Trophoblast cell (in vitro differentiated cells and primary cell): ENCODE data around the gene LAMA5.

Experiments
- DNase-seq, 2 donors: peaks; one replicate each; pipeline ENCODE4 v3.0.0-alpha.2; 2016
- H2AFZ ChIP-seq: 2 replicates; pipeline ENCODE4 v1.6.1; 2013; ENCODE audit warnings: low read length, moderate library complexity, mild to moderate bottlenecking; ENCODE audit not compliant: insufficient read depth, poor library complexity
- H2AK5ac ChIP-seq: 2 replicates; pipeline ENCODE4 v1.6.1; 2013; ENCODE audit warnings: mild to moderate bottlenecking, low read length
- H2BK120ac ChIP-seq: 2 replicates; pipeline ENCODE4 v1.6.1; 2013; ENCODE audit warnings: low read length, mild to moderate bottlenecking, moderate library complexity; ENCODE audit not compliant: insufficient read depth, poor library complexity
- H2BK12ac ChIP-seq: 2 replicates; pipeline ENCODE4 v1.6.1; 2013; ENCODE audit warnings: mild to moderate bottlenecking, low read length, moderate library complexity
- H2BK5ac ChIP-seq: 2 replicates; pipeline ENCODE4 v1.6.1; 2013; ENCODE audit warnings: low read length, low read depth, moderate library complexity, mild to moderate bottlenecking; ENCODE audit not compliant: poor library complexity
- H3K14ac ChIP-seq: 2 replicates; pipeline ENCODE4 v1.6.1; 2013; ENCODE audit warnings: mild to moderate bottlenecking, low read length
- H3K18ac ChIP-seq: 2 replicates; pipeline ENCODE4 v1.6.1; 2013; ENCODE audit warnings: mild to moderate bottlenecking, low read length
- H3K23ac ChIP-seq: 2 replicates; pipeline ENCODE4 v1.6.1; 2013; ENCODE audit warnings: low read length
- H3K27ac ChIP-seq: 2 replicates; pipeline ENCODE4 v1.5.1; 2013; ENCODE audit warnings: low read depth, mild to moderate bottlenecking, inconsistent platforms, low read length, moderate library complexity
- H3K27me3 ChIP-seq: 2 replicates; pipeline ENCODE4 v1.6.1; 2013; ENCODE audit warnings: inconsistent platforms, mild to moderate bottlenecking, low read length, moderate library complexity; ENCODE audit not compliant: insufficient read depth
- H3K36me3 ChIP-seq, 2 experiments: 1 replicate in 1 of 2; 2 replicates in 1 of 2; pipeline ENCODE4 v1.6.1; 2013; ENCODE audit warnings: low read length in 2 of 2, mild to moderate bottlenecking in 2 of 2, moderate library complexity in 1 of 2; ENCODE audit not compliant: insufficient read depth in 2 of 2, control insufficient read depth in 1 of 2
- H3K4ac ChIP-seq: 2 replicates; pipeline ENCODE4 v1.6.1; 2013; ENCODE audit warnings: low read depth, mild to moderate bottlenecking, low read length, moderate library complexity
- H3K4me1 ChIP-seq, 2 experiments: 1 replicate in 1 of 2; 2 replicates in 1 of 2; pipeline ENCODE4 v1.6.1; 2013; ENCODE audit warnings: low read length in 2 of 2, mild to moderate bottlenecking in 2 of 2, moderate library complexity in 1 of 2; ENCODE audit not compliant: insufficient read depth in 2 of 2, control insufficient read depth in 1 of 2
- H3K4me2 ChIP-seq: 2 replicates; pipeline ENCODE4 v1.6.1; 2013; ENCODE audit warnings: inconsistent platforms, mild to moderate bottlenecking, low read length, moderate library complexity
- H3K4me3 ChIP-seq: 2 replicates; pipeline ENCODE4 v1.5.1; 2013; ENCODE audit warnings: mild to moderate bottlenecking, low read depth, low read length, inconsistent platforms
- H3K79me1 ChIP-seq: one replicate; pipeline ENCODE4 v1.6.1; 2013; ENCODE audit warnings: low read length
- H3K79me2 ChIP-seq: 2 replicates; pipeline ENCODE4 v1.6.1; 2013; ENCODE audit warnings: low read length, mild to moderate bottlenecking; ENCODE audit not compliant: control insufficient read depth, insufficient read depth, poor library complexity
- H3K9ac ChIP-seq: 2 replicates; pipeline ENCODE4 v1.6.1; 2013; ENCODE audit warnings: mild to moderate bottlenecking, low read length
- H3K9me3 ChIP-seq: 2 replicates; pipeline ENCODE4 v1.6.1; 2013; ENCODE audit warnings: low read depth, mild to moderate bottlenecking, control low read depth, inconsistent platforms, low read length; ENCODE audit not compliant: insufficient read depth
- H4K12ac ChIP-seq: 2 replicates; pipeline ENCODE4 v1.6.1; 2013; ENCODE audit warnings: low read depth, mild to moderate bottlenecking, low read length, moderate library complexity
- H4K8ac ChIP-seq: 2 replicates; pipeline ENCODE4 v1.6.1; 2013; ENCODE audit warnings: low read depth, mild to moderate bottlenecking, low read length, moderate library complexity
- H4K91ac ChIP-seq: one replicate; pipeline ENCODE4 v1.6.1; 2013; ENCODE audit warnings: low read depth, mild to moderate bottlenecking, low read length, moderate library complexity
- WGBS: extraction: QIAGEN DNeasy Blood & Tissue Kit; methylation state at CpG from one replicate; pipeline ENCODE4 v1.1.7; 2013; ENCODE audit warnings: missing lambda C conversion rate; ENCODE audit not compliant: insufficient read length, insufficient coverage; ENCODE audit errors: extremely low coverage; 5-methylcytosine and 5-hydroxymethylcytosine counted together

LAMA5 gene

GRCh38 chr20:62366370-62367135, 559 bp downstream of the LAMA5 start:
- DNase-seq = peak; percentile 40 to 88
- Histone ChIP-seq H2AFZ (peak overlapping the region; percentile 30), H3K23ac (no peak overlapping the region), H4K8ac (peak overlapping the region; percentile 78), H4K12ac (peak overlapping the region; percentile 44), H3K9ac (peak overlapping the region; percentile 86), H2AK5ac (peak overlapping the region; percentile 31), H3K4ac (peak overlapping the region; percentile 48), H3K79me1 (peaks cover 42% of the 10 kb centered on the region), H3K18ac (peak overlapping the region; percentile 76), H3K9me3 (peaks cover 2% of the 10 kb centered on the region), H2BK5ac (peak overlapping the region; percentile 85), H3K27ac (peak overlapping the region; percentile 84), H3K14ac (peak overlapping the region; percentile 80), H3K79me2 (peaks cover 36% of the 10 kb centered on the region), H3K4me1 (peaks cover 65 to 75% of the 10 kb centered on the region in 2 experiments), H3K36me3 (peaks cover 12 to 13% of the 10 kb centered on the region in 2 experiments), H3K4me3 (peak overlapping the region; percentile 80), H2BK12ac (peak overlapping the region; percentile 6), H2BK120ac (peak overlapping the region; percentile 79), H3K4me2 (peak overlapping the region; percentile 91), H3K27me3 (no peaks in the 10 kb centered on the region), H4K91ac (peak overlapping the region; percentile 88)
- no CpG with 5 or more reads among the region's 72 CpGs for WGBS

- Histone ChIP-seq H3K4me2 (peak overlapping the region; percentile 91), H4K12ac (peak overlapping the region; percentile 44), H3K4me3 (peak overlapping the region; percentile 80), H2AK5ac (peak overlapping the region; percentile 31), H2BK5ac (peak overlapping the region; percentile 81), H2BK120ac (peak overlapping the region; percentile 70), H4K91ac (peak overlapping the region; percentile 29), H2BK12ac (peak overlapping the region; percentile 6), H3K18ac (peak overlapping the region; percentile 67), H3K4me1 (peaks cover 71 to 81% of the 10 kb centered on the region in 2 experiments), H3K23ac (no peak overlapping the region), H3K27ac (peak overlapping the region; percentile 84), H4K8ac (peak overlapping the region; percentile 48), H2AFZ (no peak overlapping the region), H3K36me3 (peaks cover 15 to 16% of the 10 kb centered on the region in 2 experiments), H3K27me3 (no peaks in the 10 kb centered on the region), H3K9me3 (peaks cover 2% of the 10 kb centered on the region), H3K14ac (peak overlapping the region; percentile 47), H3K79me1 (peaks cover 49% of the 10 kb centered on the region), H3K9ac (peak overlapping the region; percentile 18), H3K4ac (peak overlapping the region; percentile 78), H3K79me2 (peaks cover 42% of the 10 kb centered on the region)
- DNase-seq = peak; percentile 84 to 85
- no CpG with 5 or more reads among the region's 10 CpGs for WGBS
Measured at GRCh38 chr20:62365814-62366369, 1.2 kb downstream of the LAMA5 start.

GRCh38 chr20:62364911-62365736, 2.0 kb downstream of the LAMA5 start:
- H2BK120ac ChIP-seq = peak overlapping the region; percentile 54
- peak overlapping the region; percentile 78 for H3K4ac ChIP-seq
- H3K79me2 ChIP-seq = peaks cover 45% of the 10 kb centered on the region
- peaks cover 18 to 19% of the 10 kb centered on the region in 2 experiments for H3K36me3 ChIP-seq
- peak overlapping the region; percentile 29 for H4K91ac ChIP-seq
- no peak overlapping the region for H3K4me3 ChIP-seq
- H3K4me1 ChIP-seq = peaks cover 68 to 82% of the 10 kb centered on the region in 2 experiments
- H2BK5ac ChIP-seq = peak overlapping the region; percentile 23
- peak overlapping the region; percentile 54 for H3K4me2 ChIP-seq
- H3K23ac ChIP-seq = no peak overlapping the region
- H3K9ac ChIP-seq = no peak overlapping the region
- peak overlapping the region; percentile 47 for H3K14ac ChIP-seq
- no peaks in the 10 kb centered on the region for H3K27me3 ChIP-seq
- H2AK5ac ChIP-seq = peak overlapping the region; percentile 51
- H3K18ac ChIP-seq = peak overlapping the region; percentile 27
- H3K9me3 ChIP-seq = peaks cover 2% of the 10 kb centered on the region
- H4K8ac ChIP-seq = peak overlapping the region; percentile 40
- peak overlapping the region; percentile 38 for H2BK12ac ChIP-seq
- no peak overlapping the region for H2AFZ ChIP-seq
- no CpG with 5 or more reads among the region's 27 CpGs for WGBS
- DNase-seq = peak; percentile 40 to 59
- peaks cover 52% of the 10 kb centered on the region for H3K79me1 ChIP-seq
- H4K12ac ChIP-seq = peak overlapping the region; percentile 11
- H3K27ac ChIP-seq = peak overlapping the region; percentile 30
